ENCODE measurements around the gene GGNBP2.

- TF ChIP-seq CTCF (IDR thresholded peaks at IDR 0.05) (no peak), POLR2A (IDR thresholded peaks at IDR 0.05) (no peak)
Measured at GRCh38 chr17:36602030-36602748, 57.5 kb downstream of the GGNBP2 start.

Data from uterus (tissue), 2 donors.